ENCODE measurements around the gene AP2S1.
A peak's percentile ranks its signal among the peaks of the same experiment; 100 is the strongest.

AP2S1 gene

GRCh38 chr19:46850228-46851203 lies at the start of gene AP2S1:
Gene AP2S1 (minus strand): TSS chr19:46850846. CDS start chr19:46850766, 80 bp downstream.
- TF ChIP-seq, protein P1, sequence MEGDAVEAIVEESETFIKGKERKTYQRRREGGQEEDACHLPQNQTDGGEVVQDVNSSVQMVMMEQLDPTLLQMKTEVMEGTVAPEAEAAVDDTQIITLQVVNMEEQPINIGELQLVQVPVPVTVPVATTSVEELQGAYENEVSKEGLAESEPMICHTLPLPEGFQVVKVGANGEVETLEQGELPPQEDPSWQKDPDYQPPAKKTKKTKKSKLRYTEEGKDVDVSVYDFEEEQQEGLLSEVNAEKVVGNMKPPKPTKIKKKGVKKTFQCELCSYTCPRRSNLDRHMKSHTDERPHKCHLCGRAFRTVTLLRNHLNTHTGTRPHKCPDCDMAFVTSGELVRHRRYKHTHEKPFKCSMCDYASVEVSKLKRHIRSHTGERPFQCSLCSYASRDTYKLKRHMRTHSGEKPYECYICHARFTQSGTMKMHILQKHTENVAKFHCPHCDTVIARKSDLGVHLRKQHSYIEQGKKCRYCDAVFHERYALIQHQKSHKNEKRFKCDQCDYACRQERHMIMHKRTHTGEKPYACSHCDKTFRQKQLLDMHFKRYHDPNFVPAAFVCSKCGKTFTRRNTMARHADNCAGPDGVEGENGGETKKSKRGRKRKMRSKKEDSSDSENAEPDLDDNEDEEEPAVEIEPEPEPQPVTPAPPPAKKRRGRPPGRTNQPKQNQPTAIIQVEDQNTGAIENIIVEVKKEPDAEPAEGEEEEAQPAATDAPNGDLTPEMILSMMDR (conservative IDR thresholded peaks at IDR 0.05; ENCODE audit: low read length): no peak

DNA sequence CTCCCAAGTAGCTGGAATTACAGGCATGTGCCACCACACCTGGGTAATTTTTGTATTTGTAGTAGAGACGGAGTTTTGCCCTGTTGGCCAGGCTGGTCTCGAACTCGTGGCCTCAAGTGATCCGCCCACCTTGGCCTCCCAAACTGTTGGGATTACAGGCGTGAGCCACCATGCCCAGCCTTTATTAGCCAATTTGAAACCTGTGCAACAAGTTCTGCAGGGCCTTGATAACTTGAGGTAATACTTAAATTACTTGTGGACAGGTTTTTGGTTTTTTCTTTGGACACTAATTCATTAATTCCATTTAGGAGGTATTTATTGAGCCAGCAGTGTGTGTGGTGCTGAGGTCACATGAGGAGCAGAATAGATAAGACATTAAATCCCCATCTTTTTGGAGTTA lies 49.7 kb upstream of the AP2S1 start:
- H3K4me3 ChIP-seq (ENCODE audit: low read length): no peak overlapping the region
- TF ChIP-seq, protein P1 (conservative IDR thresholded peaks at IDR 0.05; ENCODE audit: low read length): no peak
- no peak for DNase-seq (ENCODE audit: low read depth)

More at GRCh38 chr19:46850228-46851203, at the start of gene AP2S1:
- H3K4me3 ChIP-seq (ENCODE audit: low read length): peak within 1 kb of the TSS; percentile 77
- peak; percentile 99 for DNase-seq (ENCODE audit: low read depth)

- H3K4me3 ChIP-seq (ENCODE audit: low read length): no peak overlapping the region
- TF ChIP-seq, protein P1 (conservative IDR thresholded peaks at IDR 0.05; ENCODE audit: low read length): no peak
- DNase-seq (ENCODE audit: low read depth): peak; percentile 61
These were observed 48.1 kb upstream of the AP2S1 start for GRCh38 chr19:46898731-46899130.

- TF ChIP-seq, protein P1 (conservative IDR thresholded peaks at IDR 0.05; ENCODE audit: low read length): no peak
- H3K4me3 ChIP-seq (ENCODE audit: low read length): no peak overlapping the region
- no peak for DNase-seq (ENCODE audit: low read depth)
These were observed 45.6 kb upstream of the AP2S1 start for GRCh38 chr19:46896076-46896794.

- TF ChIP-seq, protein P1 (conservative IDR thresholded peaks at IDR 0.05; ENCODE audit: low read length): no peak
- H3K4me3 ChIP-seq (ENCODE audit: low read length): no peak overlapping the region
- DNase-seq (ENCODE audit: low read depth): no peak
These were observed 41.9 kb upstream of the AP2S1 start for GRCh38 chr19:46892252-46893179.

GRCh38 chr19:46890423-46891170 lies 40.0 kb upstream of the AP2S1 start:
- DNase-seq (ENCODE audit: low read depth): peak; percentile 98
- no peak overlapping the region for H3K4me3 ChIP-seq (ENCODE audit: low read length)
- TF ChIP-seq, protein P1 (conservative IDR thresholded peaks at IDR 0.05; ENCODE audit: low read length): peak; percentile 48
